GM12892 (cell line): Measurements from ENCODE around the gene APOBEC3F.

Experiments used
- DNase-seq: peaks from one replicate; pipeline ENCODE4 v3.0.0; 2011; ENCODE audit not compliant: insufficient read length
- FAIRE-seq: peaks from 2 replicates; lab custom pipeline; 2011; peaks lifted over from hg19 to GRCh38; lab: Jason Lieb, UNC
- POLR2A ChIP-seq: IDR thresholded peaks from 2 replicates; pipeline ENCODE4 v1.6.1; 2011; ENCODE audit warnings: low read depth, low read length, control low read depth
- POLR2AphosphoS5 ChIP-seq: IDR thresholded peaks from 2 replicates; pipeline ENCODE4 v1.6.1; 2011; ENCODE audit warnings: low read depth, low read length, control low read depth
- TAF1 ChIP-seq: IDR thresholded peaks from 2 replicates; pipeline ENCODE4 v1.6.1; 2011; ENCODE audit warnings: low read depth, mild to moderate bottlenecking, control low read depth, low read length, borderline replicate concordance

APOBEC3F gene

DNA sequence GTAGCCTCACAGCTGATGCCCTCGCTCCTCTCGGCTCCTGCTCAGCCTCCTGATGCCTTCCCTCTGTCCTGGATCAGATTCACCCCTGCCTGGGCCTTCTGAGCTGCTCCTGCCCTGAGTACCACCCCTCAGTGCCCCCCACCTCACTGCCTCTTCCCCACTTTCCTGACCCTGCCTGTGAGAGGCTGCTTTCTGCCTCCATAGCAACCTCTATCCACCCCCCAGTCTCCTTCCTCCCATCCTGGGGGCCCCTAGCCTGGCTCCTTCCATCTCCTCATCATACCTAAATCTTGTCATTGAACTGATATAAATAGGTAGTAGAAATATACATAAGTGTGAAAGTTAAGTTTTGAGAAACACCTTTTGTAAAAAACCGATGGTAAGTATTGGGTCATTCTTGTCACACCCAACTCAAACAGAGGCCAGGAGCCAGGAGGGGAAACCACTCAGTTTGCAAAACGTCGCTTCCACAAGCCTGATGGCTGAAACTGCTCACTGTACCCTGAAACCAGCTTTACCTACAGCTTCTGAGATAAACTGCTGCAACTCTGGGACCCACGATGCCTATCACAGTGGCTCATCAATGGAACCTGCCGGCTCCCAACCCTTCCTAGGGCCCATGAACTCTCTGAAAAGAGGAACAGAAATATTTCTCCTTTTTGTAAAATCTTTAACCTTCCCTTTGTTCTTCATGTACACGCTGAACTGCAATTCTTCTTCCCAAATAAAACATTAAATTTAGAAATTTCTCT is 51.6 kb downstream of the APOBEC3F start:
- peak; percentile 9 for FAIRE-seq
- TF ChIP-seq POLR2AphosphoS5 (no peak), TAF1 (no peak), POLR2A (no peak)
- no peak for DNase-seq

DNA sequence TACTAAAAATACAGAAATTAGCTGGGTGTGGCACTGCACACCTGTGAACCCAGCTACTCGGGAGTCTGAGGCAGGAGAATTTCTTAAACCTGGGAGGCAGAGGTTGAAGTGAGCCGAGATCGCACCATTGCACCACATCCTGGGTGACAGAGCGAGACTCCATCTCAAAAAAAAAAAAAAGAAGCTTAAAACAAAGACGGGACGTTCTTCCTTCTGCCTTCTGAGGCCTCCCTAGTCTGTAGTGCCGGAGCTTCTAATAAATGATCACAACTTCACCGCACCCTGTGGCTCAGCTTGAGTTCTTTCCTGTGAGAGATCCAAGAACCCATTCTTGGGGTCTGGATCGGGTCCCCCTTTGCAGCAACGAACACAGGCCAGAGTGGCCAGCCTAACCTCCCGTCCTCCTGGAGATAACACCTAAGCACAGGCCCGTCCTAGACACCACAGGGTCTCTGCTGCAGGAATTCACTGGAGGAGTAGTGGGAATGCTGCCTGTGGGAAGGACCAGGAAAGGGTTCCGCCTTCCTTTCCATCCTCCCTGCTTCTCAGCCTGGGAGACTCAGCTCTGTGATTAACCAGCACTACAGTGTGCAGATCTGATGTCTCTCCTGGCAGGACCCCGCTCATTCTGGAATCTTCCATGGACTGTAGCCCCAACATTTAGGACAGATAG is 54.2 kb downstream of the APOBEC3F start:
- FAIRE-seq (peak; percentile 33), DNase-seq (no peak)
- no peak for TF ChIP-seq POLR2AphosphoS5
- no peak for TF ChIP-seq POLR2A
- TF ChIP-seq TAF1, result no peak

DNA sequence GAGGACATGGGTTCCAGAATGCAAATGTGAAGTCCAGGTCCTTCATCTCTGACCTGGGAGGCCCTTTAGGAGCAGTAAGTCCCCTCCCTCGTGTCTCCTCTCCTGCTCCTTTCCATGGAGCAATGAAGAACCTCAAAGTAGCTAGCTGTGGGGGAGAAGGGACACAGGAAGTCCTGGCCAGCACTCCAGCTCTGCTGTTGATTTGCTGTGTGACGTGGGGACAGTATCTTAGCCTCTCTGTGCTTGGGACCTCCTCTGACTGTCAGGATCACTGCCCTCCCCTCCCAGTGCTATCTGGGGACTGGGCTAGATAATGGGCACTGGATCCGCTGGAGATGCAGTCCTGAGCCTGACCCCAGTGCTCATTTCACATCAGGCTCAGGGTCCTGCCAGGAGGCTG is 55.3 kb downstream of the APOBEC3F start:
- FAIRE-seq (no peak), DNase-seq (no peak)

DNA sequence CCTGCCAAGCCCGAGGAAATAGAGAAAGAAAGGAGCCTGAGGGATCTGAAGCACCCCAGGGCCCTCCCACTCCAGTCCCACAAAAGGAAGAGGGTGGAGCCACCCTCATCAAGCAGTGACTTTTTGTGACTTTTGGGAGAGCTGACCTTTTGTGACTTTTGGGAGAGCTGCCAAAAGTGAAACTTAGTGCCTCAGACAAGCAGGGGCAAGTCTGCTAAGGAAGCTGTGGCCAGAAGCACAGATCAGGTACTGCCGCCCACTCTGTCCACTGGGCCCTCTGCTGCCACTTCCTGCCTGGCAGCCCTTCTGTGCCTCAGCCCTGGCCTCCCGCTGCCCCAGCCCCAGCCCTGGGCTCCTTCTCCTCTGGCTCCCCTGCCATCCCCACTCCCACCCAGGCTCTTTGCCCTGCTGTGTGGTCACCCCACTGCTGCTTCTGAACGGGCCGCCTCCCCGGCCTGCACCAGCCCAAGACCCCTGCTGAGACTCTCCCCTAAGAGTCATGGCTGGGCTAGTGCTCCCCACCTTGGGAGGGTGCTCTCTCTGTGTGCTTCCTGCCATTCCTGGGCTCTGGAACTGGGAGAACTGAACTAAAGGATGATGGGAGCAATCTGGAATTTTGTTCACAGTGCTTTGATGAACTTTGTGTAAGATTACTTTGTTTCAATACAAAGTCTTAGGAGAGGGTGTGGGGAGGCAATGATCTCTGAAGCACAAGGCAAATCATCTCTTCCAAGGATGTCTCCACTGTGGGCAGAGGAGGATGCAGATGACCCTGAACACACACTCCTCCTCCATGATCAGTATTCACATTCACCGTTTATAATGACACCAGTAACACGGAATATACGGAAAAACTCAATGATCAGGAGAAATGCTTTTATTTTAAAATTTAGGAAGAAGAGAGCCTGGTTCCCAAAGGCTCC is 56.7 kb downstream of the APOBEC3F start, which contains the start of gene APOBEC3H:
TSS of gene APOBEC3H (plus strand) at position 147 of the 923 bp plus-strand sequence. CDS start 3,035 bp downstream, outside the sequence.
- DNase-seq (no peak), FAIRE-seq (peak; percentile 84)
- TF ChIP-seq POLR2AphosphoS5, result 0 out of 2 replicates have a peak, but pooled peaks have one; percentile 45
- TF ChIP-seq POLR2A, result peak; percentile 46; the same call in 1 of the 2 replicates
- TF ChIP-seq TAF1, result no peak; the same call in 1 of the 2 replicates

More for the DNA sequence above, 55.3 kb downstream of the APOBEC3F start:
- TF ChIP-seq TAF1, result no peak
- TF ChIP-seq POLR2AphosphoS5, result no peak
- no peak for TF ChIP-seq POLR2A

DNA sequence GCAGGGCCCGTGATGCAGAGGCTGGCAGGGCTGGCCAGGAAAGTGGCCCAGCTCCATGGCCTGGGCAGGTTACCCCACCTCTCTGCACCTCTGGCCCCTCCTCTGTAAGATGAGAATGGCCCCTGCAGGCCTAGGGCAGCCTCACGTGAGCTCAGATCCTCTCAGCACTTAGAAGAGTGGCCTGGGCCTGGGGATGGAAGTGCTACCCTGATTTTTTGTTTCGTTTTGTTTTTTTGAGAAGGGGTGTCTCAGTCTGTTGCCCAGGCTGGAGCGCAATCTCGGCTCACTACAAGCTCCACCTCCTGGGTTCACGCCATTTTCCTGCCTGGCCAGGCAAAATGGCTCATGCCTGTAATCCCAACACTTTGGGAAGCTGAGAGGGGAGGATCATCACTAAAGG is 57.4 kb downstream of the APOBEC3F start:
- FAIRE-seq (peak; percentile 46), DNase-seq (no peak)
- TF ChIP-seq POLR2AphosphoS5 (no peak), POLR2A (no peak), TAF1 (no peak)

DNA sequence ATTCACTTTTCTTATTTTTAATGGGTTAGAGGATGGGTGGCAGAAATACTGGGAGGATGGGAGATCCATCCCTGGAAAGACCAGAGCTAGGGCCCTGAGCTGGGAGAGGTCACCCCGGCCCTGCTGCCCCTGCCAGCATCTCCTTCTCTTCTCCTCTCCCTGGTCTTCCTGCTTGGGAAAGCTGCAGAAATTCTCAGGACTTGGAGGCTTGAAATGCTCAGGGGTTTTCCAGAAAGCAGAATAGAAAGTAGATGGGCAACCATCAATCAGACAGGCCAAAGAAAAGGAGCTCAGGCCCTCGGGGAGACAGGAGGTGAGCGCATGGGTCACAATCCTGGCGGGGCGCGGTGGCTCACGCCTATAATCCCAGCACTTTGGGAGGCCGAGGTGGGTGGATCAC is 57.9 kb downstream of the APOBEC3F start:
- no peak for FAIRE-seq
- DNase-seq, result no peak
- no peak for TF ChIP-seq TAF1
- no peak for TF ChIP-seq POLR2A
- TF ChIP-seq POLR2AphosphoS5, result no peak

DNA sequence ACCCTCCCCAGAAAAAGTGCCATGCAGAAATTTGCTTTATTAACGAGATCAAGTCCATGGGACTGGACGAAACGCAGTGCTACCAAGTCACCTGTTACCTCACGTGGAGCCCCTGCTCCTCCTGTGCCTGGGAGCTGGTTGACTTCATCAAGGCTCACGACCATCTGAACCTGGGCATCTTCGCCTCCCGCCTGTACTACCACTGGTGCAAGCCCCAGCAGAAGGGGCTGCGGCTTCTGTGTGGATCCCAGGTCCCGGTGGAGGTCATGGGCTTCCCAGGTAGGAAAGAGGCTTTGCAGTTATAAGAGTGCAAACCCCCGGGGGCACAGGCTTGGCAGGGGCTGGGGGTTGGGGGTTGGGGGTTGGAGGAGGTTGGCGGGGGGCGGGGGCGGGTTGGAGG is 60.6 kb downstream of the APOBEC3F start:
- DNase-seq, result no peak
- no peak for FAIRE-seq
- TF ChIP-seq POLR2A, result no peak

DNA sequence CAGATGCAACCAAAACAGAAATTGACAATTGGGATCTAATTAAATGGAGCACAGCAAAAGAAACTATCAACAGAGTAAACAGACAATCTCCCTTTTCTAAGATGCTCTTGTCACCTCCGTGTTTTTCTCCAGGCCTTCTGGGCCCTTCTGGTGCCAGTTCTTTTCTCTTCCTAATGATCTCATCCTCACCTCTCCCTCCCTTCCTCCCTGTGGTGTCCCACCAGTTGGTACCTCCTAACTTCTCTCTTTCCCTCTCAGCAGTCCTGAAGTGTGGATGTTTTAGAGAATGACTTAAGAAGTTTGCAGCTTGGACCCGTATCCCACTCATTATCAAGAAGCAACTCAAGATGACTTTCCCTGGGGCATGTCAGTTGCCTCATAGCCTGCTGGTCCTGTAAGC is 62.8 kb downstream of the APOBEC3F start:
- TF ChIP-seq TAF1 (no peak), POLR2AphosphoS5 (no peak), POLR2A (no peak)
- DNase-seq, result no peak
- peak; percentile 30 for FAIRE-seq
